K562 (cell line): Measurements from ENCODE around the gene TEDC1. TPM values are rescaled to one million over a fixed set of nuclear protein-coding genes. Genes with fewer than 3 reads are reported as not detected.

Experiments
- ATAC-seq: fragments of 200-7000 bp; cut with Tn5 transposase; 3 replicates; pipeline ENCODE4 v1.9.1; 2020; ENCODE audit warnings: moderate library complexity
- BruUV-seq: library from RNA; stranded (reverse); fragments of 400-500 nt; replicated peaks from 2 replicates; lab custom pipeline; 2021; lab: Mats Ljungman, UMichigan
- CTCF ChIA-PET: fragments of 300-600 bp; formaldehyde crosslinking; extraction: SDS; loops from one replicate; lab custom pipeline; 2021; ENCODE audit warnings: low intra/inter-chr PET ratio; lab: Yijun Ruan, JAX
- POLR2A ChIA-PET: fragments of 300-600, 350-650 bp; sonication (Branson Sonifier 250); formaldehyde crosslinking; extraction: SDS; loops from one replicate; lab custom pipeline; 2021; ENCODE audit warnings: antibody characterized with exemption, inconsistent platforms; lab: Yijun Ruan, JAX
- DNase-seq, 4 experiments: peaks; one replicate each; pipeline versions ENCODE4 v3.0.0 to v3.0.0-alpha.2; 2011 to 2018; ENCODE audit warnings: low spot score in 3 of 4, mixed read lengths in 3 of 4; ENCODE audit errors: extremely low read depth in 1 of 4
- FAIRE-seq: peaks from 2 replicates; lab custom pipeline; 2011; peaks lifted over from hg19 to GRCh38; lab: Jason Lieb, UNC
- H2AFZ ChIP-seq: 2 replicates; pipeline ENCODE4 v1.6.0; 2011; ENCODE audit warnings: low read depth, low read length, control low read depth, inconsistent platforms
- H3K27ac ChIP-seq: fragments of 200-600 bp; 3 replicates; pipeline ENCODE4 v1.8.0; 2011; ENCODE audit warnings: low read depth, mild to moderate bottlenecking, control low read depth, inconsistent platforms, low read length, moderate library complexity, mixed read lengths; ENCODE audit errors: extremely low read depth
- H3K27me3 ChIP-seq, 2 experiments: fragments of 300-600 bp in 1 of 2; 2 replicates in 1 of 2; 3 replicates in 1 of 2; pipeline versions ENCODE4 v1.6.0 to v1.8.0; 2011; ENCODE audit warnings: inconsistent platforms in 2 of 2, low read length in 2 of 2, mild to moderate bottlenecking in 1 of 2, mixed read lengths in 1 of 2, moderate library complexity in 1 of 2; ENCODE audit not compliant: control insufficient read depth in 2 of 2, insufficient read depth in 2 of 2
- H3K36me3 ChIP-seq: fragments of 300-600 bp; 3 replicates; pipeline ENCODE4 v1.8.0; 2011; ENCODE audit warnings: mild to moderate bottlenecking, low read length, inconsistent platforms; ENCODE audit not compliant: control insufficient read depth, insufficient read depth
- H3K4me1 ChIP-seq, 2 experiments: fragments of 200-600 bp in 1 of 2; replicated peaks in 1 of 2; 2 replicates in 1 of 2; 3 replicates in 1 of 2; pipeline versions ENCODE4 v1.5.1 to v1.8.0; 2011; ENCODE audit warnings: inconsistent platforms in 2 of 2, low read length in 2 of 2, mild to moderate bottlenecking in 1 of 2, mixed read lengths in 1 of 2, moderate library complexity in 1 of 2; ENCODE audit not compliant: control insufficient read depth in 2 of 2, insufficient read depth in 2 of 2
- H3K4me2 ChIP-seq: 2 replicates; pipeline ENCODE4 v1.6.1; 2011; ENCODE audit warnings: low read length, control low read depth, inconsistent platforms, mixed read lengths; ENCODE audit not compliant: insufficient read depth
- H3K4me3 ChIP-seq: fragments of 200-600 bp; sonication (generic), shearing (Covaris generic); 2 replicates; pipeline ENCODE4 v1.5.1; 2016; ENCODE audit warnings: control low read depth, inconsistent platforms
- H3K79me2 ChIP-seq: fragments of 200-600 bp; 3 replicates; pipeline ENCODE4 v1.8.0; 2011; ENCODE audit warnings: low read length, inconsistent platforms; ENCODE audit not compliant: control insufficient read depth, insufficient read depth
- H3K9ac ChIP-seq, 2 experiments: 2 replicates each; pipeline versions ENCODE4 v1.6.0 to v1.6.1; 2011; ENCODE audit warnings: low read depth in 2 of 2, low read length in 2 of 2, control low read depth in 1 of 2, inconsistent platforms in 1 of 2, mild to moderate bottlenecking in 1 of 2, mixed read lengths in 1 of 2; ENCODE audit not compliant: insufficient read depth in 1 of 2
- H3K9me1 ChIP-seq: one replicate; pipeline ENCODE4 v1.6.0; 2011; ENCODE audit warnings: inconsistent platforms, mild to moderate bottlenecking, low read length, moderate library complexity; ENCODE audit not compliant: control insufficient read depth, insufficient read depth
- H3K9me3 ChIP-seq: replicated peaks from 2 replicates; pipeline ENCODE4 v1.5.1; 2011; ENCODE audit warnings: low read depth, low read length, inconsistent platforms; ENCODE audit not compliant: control insufficient read depth, insufficient read depth
- H4K20me1 ChIP-seq: replicated peaks from 2 replicates; pipeline ENCODE4 v1.6.1; 2011; ENCODE audit warnings: low read length, inconsistent platforms, mixed read lengths; ENCODE audit not compliant: control insufficient read depth, insufficient read depth
- GATA2 ChIP-seq: sonication (generic); formaldehyde crosslinking; IDR thresholded peaks from 2 replicates; pipeline ENCODE4 v1.4.0; 2020; ENCODE audit warnings: mild to moderate bottlenecking, missing genetic modification reagents
- HES1 ChIP-seq: fragments of 450-650 bp; IDR thresholded peaks from 2 replicates; pipeline ENCODE4 v1.6.1; 2016; ENCODE audit warnings: low read depth, mild to moderate bottlenecking, moderate library complexity
- IFI16 ChIP-seq: fragments of 250-450 bp; sonication (Bioruptor Pico); IDR thresholded peaks from 2 replicates; pipeline ENCODE4 v2.1.2; 2022; ENCODE audit warnings: mild to moderate bottlenecking, inconsistent platforms
- MYBL2 ChIP-seq, 2 experiments: fragments of 450-650 bp in 1 of 2; sonication (generic) in 1 of 2; formaldehyde crosslinking in 1 of 2; IDR thresholded peaks; 2 replicates each; pipeline versions ENCODE4 v1.6.1 to v1.8.1; 2017 to 2022; ENCODE audit warnings: borderline replicate concordance in 1 of 2, inconsistent platforms in 1 of 2, low read depth in 1 of 2, mild to moderate bottlenecking in 1 of 2, missing genetic modification reagents in 1 of 2, moderate library complexity in 1 of 2
- NR1H2 ChIP-seq: sonication (generic); formaldehyde crosslinking; IDR thresholded peaks from 2 replicates; pipeline ENCODE4 v1.4.0; 2020; ENCODE audit warnings: mild to moderate bottlenecking, missing genetic modification reagents
- SMAD1 ChIP-seq: fragments of 150-350 bp; IDR thresholded peaks from 2 replicates; pipeline ENCODE4 v1.6.1; 2014; ENCODE audit warnings: low read length, low read depth; ENCODE audit not compliant: partially characterized antibody
- TFE3 ChIP-seq: fragments of 450-650 bp; formaldehyde crosslinking; IDR thresholded peaks from 2 replicates; pipeline ENCODE4 v1.4.0; 2020; ENCODE audit warnings: mild to moderate bottlenecking, mixed read lengths
- ZFX ChIP-seq: sonication (generic); formaldehyde crosslinking; IDR thresholded peaks from 2 replicates; pipeline ENCODE4 v1.8.0; 2022; ENCODE audit warnings: mild to moderate bottlenecking, missing genetic modification reagents, moderate library complexity
- ZNF780A ChIP-seq: fragments of 250-450 bp; sonication (Bioruptor Pico); IDR thresholded peaks from 2 replicates; pipeline ENCODE4 v1.5.0; 2021; ENCODE audit warnings: mild to moderate bottlenecking
- ZNF830 ChIP-seq: fragments of 250-450 bp; sonication (Bioruptor Pico); IDR thresholded peaks from 2 replicates; pipeline ENCODE4 v1.5.0; 2021; ENCODE audit warnings: mild to moderate bottlenecking
- ZSCAN32 ChIP-seq: fragments of 450-650 bp; formaldehyde crosslinking; IDR thresholded peaks from 2 replicates; pipeline ENCODE4 v1.4.0; 2020; ENCODE audit warnings: mild to moderate bottlenecking, moderate library complexity
- WGBS: fragments of 100-300 bp; shearing (Covaris generic); methylation state at CpG from one replicate; pipeline ENCODE4 v1.1.6; 2016; ENCODE audit warnings: low coverage, mixed read lengths; ENCODE audit not compliant: insufficient coverage; ENCODE audit errors: missing lambda C conversion rate; 5-methylcytosine and 5-hydroxymethylcytosine counted together
- in situ Hi-C: fragments of 300-500 bp; cut with MboI; formaldehyde crosslinking; loops from 4 replicates; pipeline ENCODE4 v1.15.0; 2018; ENCODE audit warnings: inconsistent platforms, mixed read lengths
- intact Hi-C: fragments of 100-400 bp; cut with micrococcal nuclease; formaldehyde crosslinking; loops from 2 replicates; pipeline ENCODE4 v1.14.2; 2022
- polyA plus RNA-seq, 8 experiments: library from polyadenylated mRNA; depleted of rRNA in 4 of 8; stranded (reverse) in 5 of 8; unstranded in 3 of 8; fragments of >200 nt; fragmentation: Nextera tagmentation in 2 of 8; fragmentation: Illumina TruSeq in 1 of 8; extraction: Ambion mirVana in 2 of 8; extraction: Trizol in 1 of 8; gene quantifications; 2 replicates each; pipeline versions ENCODE4 v1.2.1 to v1.2.3, GENCODE V29; 2011 to 2014; ENCODE audit warnings: inconsistent platforms in 1 of 8, missing spikeins in 1 of 8
- total RNA-seq, 7 experiments: library from RNA; depleted of rRNA in 6 of 7; stranded (reverse); fragments of >200 nt in 6 of 7; fragmentation: Illumina TruSeq in 2 of 7; extraction: Trizol in 2 of 7; gene quantifications; 2 replicates each; pipeline versions ENCODE4 v1.2.1 to v1.2.3, GENCODE V29; 2011 to 2021; ENCODE audit warnings: low replicate concordance in 1 of 7

TEDC1 gene
- total and polyA plus RNA-seq, 9 of the 15 experiments (the other 6 are each of a cell fraction or from before 2014, with no cell fraction given), result 0.21 to 28.3 (median 5.9) TPM

- TF ChIP-seq TFE3 (CRISPR knock-in tag), result no peak
- TF ChIP-seq GATA2 (CRISPR knock-in tag), result no peak
- no peak for TF ChIP-seq HES1
Measured at GRCh38 chr14:105533391-105533790, 42.3 kb downstream of the TEDC1 start (continued).

GRCh38 chr14:105533811-105534498, 42.9 kb downstream of the TEDC1 start:
- Histone ChIP-seq H3K79me2 (no peaks in the 10 kb centered on the region), H3K36me3 (no peaks in the 10 kb centered on the region), H2AFZ (no peak overlapping the region), H3K4me3 (no peak overlapping the region), H4K20me1 (no peaks in the 10 kb centered on the region), H3K9me1 (no peaks in the 10 kb centered on the region), H3K4me2 (no peak overlapping the region), H3K4me1 (peaks cover 0 to 48% of the 10 kb centered on the region in 2 experiments; a peak in 2 of 5 replicates), H3K27me3 (peaks cover 5 to 61% of the 10 kb centered on the region in 2 experiments; a peak in 3 of 5 replicates), H3K27ac (no peak overlapping the region), H3K9ac (0 out of 4 replicates have a peak overlapping the region, but pooled peaks of 1 of the 2 experiments have one; percentile 1), H3K9me3 (no peaks in the 10 kb centered on the region)
- in situ Hi-C loops, result no loop called here
- 4% methylated on average over 20 of the region's 21 CpGs for WGBS
- no peak for TF ChIP-seq ZNF830 (CRISPR knock-in tag)
- no peak for TF ChIP-seq SMAD1
- no peak for TF ChIP-seq IFI16 (CRISPR knock-in tag)
- TF ChIP-seq ZFX (CRISPR knock-in tag), result no peak
- no peak for TF ChIP-seq MYBL2 (IDR thresholded peaks at IDR 0.05; ENCODE audit: low read depth)
- no peak for TF ChIP-seq MYBL2 (CRISPR knock-in tag; IDR thresholded peaks at IDR 0.05; ENCODE audit: borderline replicate concordance)
- TF ChIP-seq ZNF780A (CRISPR knock-in tag), result no peak
- no peak for TF ChIP-seq ZSCAN32
- no peak for TF ChIP-seq NR1H2 (CRISPR knock-in tag)
- DNase-seq (no peak), FAIRE-seq (no peak), ATAC-seq (no peak)
- intact Hi-C loops, result loop anchor here (5.0 kb wide), 1 partner anchor 162 kb away; no protein-coding TSS in a partner anchor
- ChIA-PET POLR2A (no interaction called here), CTCF (interaction anchor here (0.7 kb wide), 1 partner anchor 638 kb away, joined by 4 read pairs; no protein-coding TSS in a partner anchor)
- no TSS peak for BruUV-seq
